GM12864 (cell line): Measurements from ENCODE around the gene ODAD3.

Source experiments
- DNase-seq: peaks from one replicate; pipeline ENCODE4 v3.0.0-alpha.2; 2011; ENCODE audit warnings: low read depth
- H3K4me3 ChIP-seq: 2 replicates; pipeline ENCODE4 v1.5.1; 2011; ENCODE audit warnings: mild to moderate bottlenecking, low read depth, low read length, control low read depth
- TF ChIP-seq, protein P1 (sequence below): IDR thresholded peaks from 2 replicates; pipeline ENCODE4 v1.5.1; 2011; ENCODE audit warnings: low read depth, mild to moderate bottlenecking, moderate library complexity, low read length, control low read depth, inconsistent platforms; ENCODE audit errors: missing control alignments

The ODAD3 gene

DNA sequence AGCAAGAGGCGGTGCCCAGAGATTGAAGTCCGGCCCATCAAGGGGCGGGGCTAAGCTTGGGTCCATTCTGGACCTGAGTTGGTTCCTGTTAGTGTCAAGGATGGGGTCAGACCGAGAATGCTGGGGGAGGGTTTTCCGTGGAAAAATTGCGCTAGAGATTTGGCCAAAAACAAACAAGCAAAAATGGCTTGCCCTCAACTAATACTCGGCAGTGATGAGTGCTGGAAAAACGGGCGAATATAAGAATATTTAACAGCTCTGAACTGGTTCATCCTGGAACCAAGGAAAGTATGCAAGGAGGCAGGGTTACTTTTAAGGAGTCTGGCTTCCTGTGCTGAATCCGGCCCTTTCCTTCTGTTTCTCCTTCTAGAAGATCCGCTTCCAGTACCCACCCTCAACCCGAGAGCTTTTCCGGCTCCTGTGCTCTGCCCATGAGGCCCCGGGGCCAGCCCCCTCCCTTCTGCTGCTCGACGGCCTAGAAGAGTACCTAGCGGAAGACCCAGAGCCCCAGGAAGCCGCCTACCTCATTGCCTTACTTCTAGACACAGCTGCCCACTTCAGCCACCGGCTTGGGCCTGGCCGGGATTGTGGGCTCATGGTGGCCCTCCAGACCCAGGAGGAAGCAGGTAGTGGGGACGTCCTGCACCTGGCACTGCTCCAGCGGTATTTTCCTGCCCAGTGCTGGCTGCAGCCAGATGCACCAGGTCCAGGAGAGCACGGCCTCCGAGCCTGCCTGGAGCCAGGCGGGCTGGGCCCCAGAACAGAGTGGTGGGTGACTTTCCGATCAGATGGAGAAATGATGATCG, 59.6 kb downstream of the ODAD3 start:
- no peak for DNase-seq
- TF ChIP-seq, protein P1, sequence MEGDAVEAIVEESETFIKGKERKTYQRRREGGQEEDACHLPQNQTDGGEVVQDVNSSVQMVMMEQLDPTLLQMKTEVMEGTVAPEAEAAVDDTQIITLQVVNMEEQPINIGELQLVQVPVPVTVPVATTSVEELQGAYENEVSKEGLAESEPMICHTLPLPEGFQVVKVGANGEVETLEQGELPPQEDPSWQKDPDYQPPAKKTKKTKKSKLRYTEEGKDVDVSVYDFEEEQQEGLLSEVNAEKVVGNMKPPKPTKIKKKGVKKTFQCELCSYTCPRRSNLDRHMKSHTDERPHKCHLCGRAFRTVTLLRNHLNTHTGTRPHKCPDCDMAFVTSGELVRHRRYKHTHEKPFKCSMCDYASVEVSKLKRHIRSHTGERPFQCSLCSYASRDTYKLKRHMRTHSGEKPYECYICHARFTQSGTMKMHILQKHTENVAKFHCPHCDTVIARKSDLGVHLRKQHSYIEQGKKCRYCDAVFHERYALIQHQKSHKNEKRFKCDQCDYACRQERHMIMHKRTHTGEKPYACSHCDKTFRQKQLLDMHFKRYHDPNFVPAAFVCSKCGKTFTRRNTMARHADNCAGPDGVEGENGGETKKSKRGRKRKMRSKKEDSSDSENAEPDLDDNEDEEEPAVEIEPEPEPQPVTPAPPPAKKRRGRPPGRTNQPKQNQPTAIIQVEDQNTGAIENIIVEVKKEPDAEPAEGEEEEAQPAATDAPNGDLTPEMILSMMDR, result no peak
- peak overlapping the region; percentile 76 for H3K4me3 ChIP-seq

- TF ChIP-seq, protein P1, result no peak
- peak within 1 kb of the TSS; percentile 76 for H3K4me3 ChIP-seq
- DNase-seq, result peak; percentile 99
Observed at GRCh38 chr19:11374433-11375142, 60.3 kb downstream of the ODAD3 start, which contains the start of gene SWSAP1. SWSAP1 (plus strand) TSS chr19:11374666; CDS start chr19:11374681, 15 bp downstream.

DNA sequence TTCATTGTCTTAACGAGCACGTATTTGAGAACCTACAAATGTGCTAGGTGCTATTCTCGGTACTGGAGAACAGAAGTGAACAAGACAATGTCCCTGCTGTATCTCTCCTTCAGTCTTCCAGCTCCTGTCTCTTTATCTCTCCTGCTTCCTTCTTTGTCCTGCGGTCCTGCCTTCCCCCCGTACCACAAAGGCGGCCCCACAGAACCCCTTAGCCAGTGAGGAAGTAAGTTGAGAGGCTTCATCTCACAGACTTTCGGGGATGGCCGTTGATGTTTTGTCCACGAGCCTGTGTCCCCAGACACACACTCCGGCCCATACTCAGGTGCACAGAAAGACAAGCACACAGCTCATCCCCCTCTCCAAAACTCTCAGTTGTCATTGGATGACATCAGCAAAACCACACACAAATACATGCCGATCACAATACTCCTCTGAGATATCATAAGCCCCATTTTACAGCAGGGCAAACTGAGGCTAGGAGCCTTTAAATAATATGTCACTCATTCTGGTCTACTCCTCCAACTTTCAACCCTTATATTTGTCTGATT, 61.0 kb downstream of the ODAD3 start:
- H3K4me3 ChIP-seq, result peak overlapping the region; percentile 76
- DNase-seq, result no peak
- TF ChIP-seq, protein P1, result no peak

GRCh38 chr19:11373166-11373884, 61.6 kb downstream of the ODAD3 start:
- peak overlapping the region; percentile 76 for H3K4me3 ChIP-seq
- TF ChIP-seq, protein P1, result no peak
- DNase-seq, result no peak

- no peak for DNase-seq
- TF ChIP-seq, protein P1, result no peak
Observed at GRCh38 chr19:11370744-11371143, 64.2 kb downstream of the ODAD3 start.

More at GRCh38 chr19:11370744-11371143, 64.2 kb downstream of the ODAD3 start:
- no peak overlapping the region for H3K4me3 ChIP-seq
